Fibroblast of pulmonary artery (primary cell): ENCODE measurements around the gene TRIM28.

Source experiments
- DNase-seq: peaks from one replicate; pipeline ENCODE4 v3.0.0-alpha.2; 2010; ENCODE audit warnings: low read depth
- H3K4me3 ChIP-seq: replicated peaks from 2 replicates; pipeline ENCODE4 v1.5.1; 2011; ENCODE audit warnings: low read depth, mild to moderate bottlenecking, control low read depth, low read length, moderate library complexity
- CTCF ChIP-seq: IDR thresholded peaks from 2 replicates; pipeline ENCODE4 v1.5.1; 2011; ENCODE audit warnings: mild to moderate bottlenecking, control low read depth, low read length, inconsistent platforms; ENCODE audit errors: missing control alignments

The TRIM28 gene

DNA sequence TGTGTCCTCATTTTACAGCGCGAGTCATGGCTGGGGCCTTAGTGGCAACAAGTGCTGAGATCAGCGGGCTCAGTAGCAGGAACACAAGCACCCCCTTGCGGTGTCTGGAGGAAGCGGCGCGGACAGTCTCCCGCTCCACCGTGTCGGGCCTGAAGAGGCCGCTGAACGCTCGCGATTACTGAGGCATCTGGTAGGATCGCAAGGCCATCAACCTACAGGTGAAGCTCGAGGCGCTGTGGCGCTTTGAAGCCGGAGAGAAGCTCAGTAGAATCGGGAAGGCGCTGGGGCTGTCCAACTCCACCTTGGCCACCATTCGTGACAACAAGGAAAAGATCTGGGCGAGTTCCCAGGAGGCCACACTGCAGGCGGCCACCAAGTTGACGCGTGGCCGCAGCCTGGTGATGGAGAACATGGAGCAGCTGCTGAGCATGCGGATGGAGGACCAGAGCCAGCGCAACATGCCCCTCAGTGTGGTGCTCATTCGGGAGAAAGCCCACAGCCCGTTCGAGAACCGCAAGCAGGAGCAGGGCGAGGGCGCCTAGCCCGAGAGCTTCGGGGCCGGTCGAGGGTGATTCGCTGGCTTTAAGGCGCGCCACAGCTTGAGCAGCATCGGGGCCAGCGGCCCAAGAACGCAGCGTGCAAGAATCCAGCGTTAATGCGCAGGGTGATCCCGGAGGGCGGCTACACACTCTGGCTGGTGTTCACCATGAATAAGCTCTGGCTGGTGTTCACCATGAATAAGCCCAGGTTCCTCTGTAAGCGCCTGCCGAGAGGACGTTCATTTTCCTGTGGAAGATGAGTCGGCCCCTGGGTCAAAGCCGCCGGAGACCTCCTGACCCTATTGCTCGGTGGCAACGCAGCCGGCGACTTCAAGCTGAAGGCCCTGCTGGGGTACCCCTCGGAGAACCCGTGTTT is 37.6 kb downstream of the TRIM28 start:
- TF ChIP-seq CTCF, result peak; percentile 98
- peak; percentile 91 for DNase-seq
- no peak overlapping the region for H3K4me3 ChIP-seq

DNA sequence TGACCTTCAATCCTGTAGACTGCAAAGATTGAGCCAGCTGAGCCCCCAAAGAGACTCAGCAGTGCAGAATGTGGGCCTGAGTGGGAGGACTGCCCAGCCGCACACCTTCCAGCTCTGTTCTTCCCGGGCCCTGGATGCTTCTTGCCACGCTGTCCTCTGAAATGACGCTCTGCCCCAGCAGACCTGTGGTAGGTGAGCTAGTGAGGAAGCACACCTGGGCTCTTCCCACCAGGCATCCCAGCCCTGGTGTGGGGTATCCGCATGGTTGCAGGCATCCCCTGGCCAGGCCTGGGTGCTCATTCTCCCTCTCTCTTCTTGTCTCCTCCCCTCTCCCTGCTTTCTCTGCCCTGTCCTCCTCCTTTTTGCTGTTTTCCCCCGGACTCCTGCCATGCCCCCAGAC is 39.1 kb downstream of the TRIM28 start:
- no peak for DNase-seq
- H3K4me3 ChIP-seq, result no peak overlapping the region
- no peak for TF ChIP-seq CTCF

DNA sequence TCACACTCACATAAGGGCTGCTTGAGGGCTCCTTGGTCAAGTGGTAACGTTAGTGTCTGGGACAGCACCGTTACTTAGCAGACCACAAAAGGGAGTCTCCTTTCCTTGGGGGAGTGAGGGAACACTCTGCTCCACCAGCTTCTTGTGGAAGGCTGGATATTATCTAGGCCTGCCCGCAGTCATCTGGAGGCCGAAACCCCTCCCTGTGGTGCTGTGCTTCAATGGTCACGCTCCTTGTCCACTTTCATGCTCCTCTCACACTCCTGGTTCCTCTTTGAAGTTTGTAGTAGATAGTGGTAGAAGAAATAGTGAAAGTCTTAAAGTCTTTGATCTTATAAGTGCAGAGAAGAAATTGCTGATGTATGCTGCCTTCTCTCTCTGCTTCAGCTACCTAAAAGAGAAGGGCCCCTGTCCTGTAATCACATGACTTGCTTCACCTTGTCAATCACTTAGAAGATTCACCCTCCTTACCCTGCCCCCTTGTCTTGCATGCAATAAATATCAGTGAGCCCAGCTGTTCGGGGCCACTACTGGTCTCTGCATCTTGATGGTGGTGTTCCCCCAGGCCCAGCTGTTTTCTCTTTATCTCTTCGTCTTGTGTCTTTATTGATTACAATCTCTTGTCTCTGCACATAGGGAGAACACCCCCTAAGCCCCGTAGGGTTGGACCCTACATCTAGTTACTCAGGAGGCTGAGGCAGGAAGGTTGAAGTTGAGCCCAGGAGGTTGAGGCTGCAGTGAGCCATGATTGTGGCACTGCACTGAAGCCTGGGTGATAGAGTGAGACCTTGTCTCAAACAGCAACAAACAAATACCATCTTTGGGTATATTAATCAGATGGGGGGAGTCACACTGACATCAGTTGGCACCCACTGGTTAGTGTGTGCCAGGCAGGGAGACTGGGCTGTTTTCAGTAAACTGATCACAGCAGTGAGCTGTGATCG is 40.9 kb downstream of the TRIM28 start:
- no peak for DNase-seq
- H3K4me3 ChIP-seq, result no peak overlapping the region
- TF ChIP-seq CTCF, result no peak

GRCh38 chr19:58585442-58586132 is 41.7 kb downstream of the TRIM28 start:
- TF ChIP-seq CTCF, result no peak
- H3K4me3 ChIP-seq, result no peak overlapping the region
- no peak for DNase-seq

GRCh38 chr19:58586133-58586765 is 42.4 kb downstream of the TRIM28 start:
- TF ChIP-seq CTCF, result no peak
- DNase-seq, result no peak
- H3K4me3 ChIP-seq, result no peak overlapping the region
